GM23338 (cell line): ENCODE results near the gene PAQR9. TPM values are rescaled to one million over a fixed set of nuclear protein-coding genes. Genes with fewer than 3 reads are reported as not detected.

ENCODE experiments used
- ATAC-seq: fragments of 200-7000 bp; cut with Tn5 transposase; 3 replicates; pipeline ENCODE4 v1.9.1; 2020
- DNase-seq: peaks from one replicate; pipeline ENCODE4 v3.0.0-alpha.2; 2015; ENCODE audit warnings: low spot score
- H2AFZ ChIP-seq: fragments of 200-600 bp; sonication (generic); 2 replicates; pipeline ENCODE4 v1.8.0; 2016; ENCODE audit warnings: antibody characterized with exemption, mild to moderate bottlenecking, moderate library complexity
- H3F3A ChIP-seq: fragments of 200-600 bp; sonication (generic); replicated peaks from 2 replicates; pipeline ENCODE4 v1.8.0; 2017; ENCODE audit warnings: antibody characterized with exemption, mixed run types, low read depth
- H3K27ac ChIP-seq: fragments of 200-600 bp; sonication (generic); 2 replicates; pipeline ENCODE4 v1.6.1; 2016; ENCODE audit warnings: low read depth
- H3K27me3 ChIP-seq: fragments of 200-600 bp; sonication (generic); 2 replicates; pipeline ENCODE4 v1.8.0; 2016; ENCODE audit warnings: mild to moderate bottlenecking, mixed run types, moderate library complexity; ENCODE audit not compliant: insufficient read depth
- H3K36me3 ChIP-seq: fragments of 200-600 bp; sonication (generic); 2 replicates; pipeline ENCODE4 v1.8.0; 2016; ENCODE audit warnings: mild to moderate bottlenecking; ENCODE audit not compliant: insufficient read depth
- H3K4me1 ChIP-seq: fragments of 200-600 bp; sonication (generic); 2 replicates; pipeline ENCODE4 v1.8.0; 2016; ENCODE audit warnings: mild to moderate bottlenecking, moderate library complexity; ENCODE audit not compliant: insufficient read depth
- H3K4me2 ChIP-seq: fragments of 200-600 bp; sonication (generic); 2 replicates; pipeline ENCODE4 v1.7.1; 2017; ENCODE audit warnings: mixed run types
- H3K4me3 ChIP-seq: fragments of 200-600 bp; sonication (generic); 2 replicates; pipeline ENCODE4 v1.6.1; 2016; ENCODE audit warnings: mixed run types
- H3K79me2 ChIP-seq: fragments of 200-600 bp; sonication (generic); replicated peaks from 2 replicates; pipeline ENCODE4 v1.8.0; 2017; ENCODE audit warnings: mild to moderate bottlenecking; ENCODE audit not compliant: insufficient read depth
- H3K9me2 ChIP-seq: fragments of 200-600 bp; sonication (generic); 2 replicates; pipeline ENCODE4 v1.8.0; 2017; ENCODE audit not compliant: insufficient read depth
- H4K20me1 ChIP-seq: fragments of 200-600 bp; sonication (generic); replicated peaks from 2 replicates; pipeline ENCODE4 v1.8.0; 2017; ENCODE audit warnings: mild to moderate bottlenecking; ENCODE audit not compliant: insufficient read depth
- H3K27ac Mint-ChIP-seq: 2 replicates; pipeline ENCODE4 v1.8.0; 2020; ENCODE audit warnings: inconsistent platforms, mild to moderate bottlenecking, moderate library complexity, mixed read lengths
- H3K27me3 Mint-ChIP-seq: 3 replicates; pipeline ENCODE4 v1.8.0; 2022; ENCODE audit warnings: low read depth, mild to moderate bottlenecking, moderate library complexity, mixed read lengths, inconsistent platforms; ENCODE audit not compliant: insufficient read depth, poor library complexity
- H3K36me3 Mint-ChIP-seq: 3 replicates; pipeline ENCODE4 v1.8.0; 2021; ENCODE audit warnings: low read depth, mild to moderate bottlenecking, inconsistent platforms, moderate library complexity, mixed read lengths
- H3K4me1 Mint-ChIP-seq: 3 replicates; pipeline ENCODE4 v1.8.0; 2020; ENCODE audit warnings: mild to moderate bottlenecking, inconsistent platforms, mixed read lengths
- H3K4me3 Mint-ChIP-seq: 3 replicates; pipeline ENCODE4 v1.8.0; 2021; ENCODE audit warnings: moderate library complexity, mild to moderate bottlenecking, inconsistent platforms, mixed read lengths
- H3K9me3 Mint-ChIP-seq: 3 replicates; pipeline ENCODE4 v1.8.0; 2020; ENCODE audit warnings: moderate library complexity, mild to moderate bottlenecking, inconsistent platforms, mixed read lengths
- CREB1 ChIP-seq: fragments of 250-450 bp; sonication (Bioruptor Pico); IDR thresholded peaks from 2 replicates; pipeline ENCODE4 v1.5.0; 2020; ENCODE audit warnings: low read depth, mild to moderate bottlenecking, moderate library complexity
- EZH2phosphoT487 ChIP-seq: fragments of 200-600 bp; sonication (generic); IDR thresholded peaks from one replicate; pipeline ENCODE4 v1.8.1; 2018; ENCODE audit warnings: antibody characterized with exemption; ENCODE audit not compliant: unreplicated experiment
- JUNB ChIP-seq: IDR thresholded peaks from one replicate; pipeline ENCODE4 v1.6.1; 2016; ENCODE audit warnings: antibody characterized with exemption; ENCODE audit not compliant: unreplicated experiment
- NANOG ChIP-seq: IDR thresholded peaks from 2 replicates; pipeline ENCODE4 v1.6.1; 2016; ENCODE audit warnings: antibody characterized with exemption, borderline replicate concordance
- STAT1 ChIP-seq: IDR thresholded peaks from one replicate; pipeline ENCODE4 v1.6.1; 2016; ENCODE audit warnings: antibody characterized with exemption; ENCODE audit not compliant: unreplicated experiment
- polyA plus RNA-seq: library from polyadenylated mRNA; unstranded; fragments of >200 nt; fragmentation: Nextera tagmentation; extraction: Ambion mirVana; gene quantifications from 2 replicates; pipeline ENCODE4 v1.2.1, GENCODE V29; 2016
- total RNA-seq: library from RNA; depleted of rRNA; stranded (reverse); fragments of >200 nt; shearing (Covaris generic); gene quantifications from 2 replicates; pipeline ENCODE4 v1.2.3, GENCODE V29; 2014
- TF ChIP-seq, protein P1 (sequence below): fragments of 250-450 bp; sonication (Bioruptor Pico); IDR thresholded peaks from 2 replicates; pipeline ENCODE4 v1.5.0; 2020; ENCODE audit warnings: mild to moderate bottlenecking, moderate library complexity
- TF ChIP-seq, protein P2 (sequence below), 2 experiments: fragments of 200-600 bp in 1 of 2; sonication (generic) in 1 of 2; conservative IDR thresholded peaks; 2 replicates each; pipeline versions ENCODE4 v1.5.1 to v1.6.1; 2016 to 2017; ENCODE audit warnings: antibody characterized with exemption in 2 of 2, low read depth in 2 of 2, mild to moderate bottlenecking in 2 of 2, moderate library complexity in 1 of 2
- TF ChIP-seq, protein P3 (sequence below): IDR thresholded peaks from one replicate; pipeline ENCODE4 v1.6.1; 2018; ENCODE audit warnings: antibody characterized with exemption; ENCODE audit not compliant: unreplicated experiment

Gene PAQR9
- total and polyA plus RNA-seq, 2 experiments from 2014 or later = 2.0 to 2.3 TPM

DNA sequence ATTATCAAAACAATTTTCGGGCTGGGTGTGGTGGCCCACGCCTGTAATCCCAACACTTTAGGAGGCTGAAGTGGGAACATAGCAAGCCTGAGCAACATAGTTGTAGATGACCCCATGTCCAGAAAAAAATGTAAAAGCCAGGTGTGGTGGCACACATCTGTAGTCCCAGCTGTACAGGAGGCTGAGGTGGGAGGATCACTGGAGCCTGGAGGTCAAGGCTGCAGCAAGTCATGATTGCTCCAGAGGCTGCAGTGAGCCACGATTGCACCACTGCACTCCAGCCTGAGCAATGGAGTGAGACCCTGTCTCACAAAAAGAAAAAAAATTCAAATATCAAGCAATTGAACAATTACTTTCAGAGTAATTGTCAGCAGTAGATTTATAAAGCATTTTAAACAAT, 8.0 kb upstream of the PAQR9 start:
- no peak for TF ChIP-seq STAT1
- TF ChIP-seq, protein P1, sequence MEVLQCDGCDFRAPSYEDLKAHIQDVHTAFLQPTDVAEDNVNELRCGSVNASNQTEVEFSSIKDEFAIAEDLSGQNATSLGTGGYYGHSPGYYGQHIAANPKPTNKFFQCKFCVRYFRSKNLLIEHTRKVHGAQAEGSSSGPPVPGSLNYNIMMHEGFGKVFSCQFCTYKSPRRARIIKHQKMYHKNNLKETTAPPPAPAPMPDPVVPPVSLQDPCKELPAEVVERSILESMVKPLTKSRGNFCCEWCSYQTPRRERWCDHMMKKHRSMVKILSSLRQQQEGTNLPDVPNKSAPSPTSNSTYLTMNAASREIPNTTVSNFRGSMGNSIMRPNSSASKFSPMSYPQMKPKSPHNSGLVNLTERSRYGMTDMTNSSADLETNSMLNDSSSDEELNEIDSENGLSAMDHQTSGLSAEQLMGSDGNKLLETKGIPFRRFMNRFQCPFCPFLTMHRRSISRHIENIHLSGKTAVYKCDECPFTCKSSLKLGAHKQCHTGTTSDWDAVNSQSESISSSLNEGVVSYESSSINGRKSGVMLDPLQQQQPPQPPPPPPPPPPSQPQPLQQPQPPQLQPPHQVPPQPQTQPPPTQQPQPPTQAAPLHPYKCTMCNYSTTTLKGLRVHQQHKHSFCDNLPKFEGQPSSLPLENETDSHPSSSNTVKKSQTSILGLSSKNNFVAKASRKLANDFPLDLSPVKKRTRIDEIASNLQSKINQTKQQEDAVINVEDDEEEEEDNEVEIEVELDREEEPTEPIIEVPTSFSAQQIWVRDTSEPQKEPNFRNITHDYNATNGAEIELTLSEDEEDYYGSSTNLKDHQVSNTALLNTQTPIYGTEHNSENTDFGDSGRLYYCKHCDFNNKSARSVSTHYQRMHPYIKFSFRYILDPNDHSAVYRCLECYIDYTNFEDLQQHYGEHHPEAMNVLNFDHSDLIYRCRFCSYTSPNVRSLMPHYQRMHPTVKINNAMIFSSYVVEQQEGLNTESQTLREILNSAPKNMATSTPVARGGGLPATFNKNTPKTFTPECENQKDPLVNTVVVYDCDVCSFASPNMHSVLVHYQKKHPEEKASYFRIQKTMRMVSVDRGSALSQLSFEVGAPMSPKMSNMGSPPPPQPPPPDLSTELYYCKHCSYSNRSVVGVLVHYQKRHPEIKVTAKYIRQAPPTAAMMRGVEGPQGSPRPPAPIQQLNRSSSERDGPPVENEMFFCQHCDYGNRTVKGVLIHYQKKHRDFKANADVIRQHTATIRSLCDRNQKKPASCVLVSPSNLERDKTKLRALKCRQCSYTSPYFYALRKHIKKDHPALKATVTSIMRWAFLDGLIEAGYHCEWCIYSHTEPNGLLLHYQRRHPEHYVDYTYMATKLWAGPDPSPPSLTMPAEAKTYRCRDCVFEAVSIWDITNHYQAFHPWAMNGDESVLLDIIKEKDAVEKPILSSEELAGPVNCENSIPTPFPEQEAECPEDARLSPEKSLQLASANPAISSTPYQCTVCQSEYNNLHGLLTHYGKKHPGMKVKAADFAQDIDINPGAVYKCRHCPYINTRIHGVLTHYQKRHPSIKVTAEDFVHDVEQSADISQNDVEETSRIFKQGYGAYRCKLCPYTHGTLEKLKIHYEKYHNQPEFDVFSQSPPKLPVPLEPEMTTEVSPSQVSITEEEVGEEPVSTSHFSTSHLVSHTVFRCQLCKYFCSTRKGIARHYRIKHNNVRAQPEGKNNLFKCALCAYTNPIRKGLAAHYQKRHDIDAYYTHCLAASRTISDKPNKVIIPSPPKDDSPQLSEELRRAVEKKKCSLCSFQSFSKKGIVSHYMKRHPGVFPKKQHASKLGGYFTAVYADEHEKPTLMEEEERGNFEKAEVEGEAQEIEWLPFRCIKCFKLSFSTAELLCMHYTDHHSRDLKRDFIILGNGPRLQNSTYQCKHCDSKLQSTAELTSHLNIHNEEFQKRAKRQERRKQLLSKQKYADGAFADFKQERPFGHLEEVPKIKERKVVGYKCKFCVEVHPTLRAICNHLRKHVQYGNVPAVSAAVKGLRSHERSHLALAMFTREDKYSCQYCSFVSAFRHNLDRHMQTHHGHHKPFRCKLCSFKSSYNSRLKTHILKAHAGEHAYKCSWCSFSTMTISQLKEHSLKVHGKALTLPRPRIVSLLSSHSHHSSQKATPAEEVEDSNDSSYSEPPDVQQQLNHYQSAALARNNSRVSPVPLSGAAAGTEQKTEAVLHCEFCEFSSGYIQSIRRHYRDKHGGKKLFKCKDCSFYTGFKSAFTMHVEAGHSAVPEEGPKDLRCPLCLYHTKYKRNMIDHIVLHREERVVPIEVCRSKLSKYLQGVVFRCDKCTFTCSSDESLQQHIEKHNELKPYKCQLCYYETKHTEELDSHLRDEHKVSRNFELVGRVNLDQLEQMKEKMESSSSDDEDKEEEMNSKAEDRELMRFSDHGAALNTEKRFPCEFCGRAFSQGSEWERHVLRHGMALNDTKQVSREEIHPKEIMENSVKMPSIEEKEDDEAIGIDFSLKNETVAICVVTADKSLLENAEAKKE (CRISPR knock-in tag) = no peak
- no peak for TF ChIP-seq CREB1 (CRISPR knock-in tag)
- TF ChIP-seq, protein P2, sequence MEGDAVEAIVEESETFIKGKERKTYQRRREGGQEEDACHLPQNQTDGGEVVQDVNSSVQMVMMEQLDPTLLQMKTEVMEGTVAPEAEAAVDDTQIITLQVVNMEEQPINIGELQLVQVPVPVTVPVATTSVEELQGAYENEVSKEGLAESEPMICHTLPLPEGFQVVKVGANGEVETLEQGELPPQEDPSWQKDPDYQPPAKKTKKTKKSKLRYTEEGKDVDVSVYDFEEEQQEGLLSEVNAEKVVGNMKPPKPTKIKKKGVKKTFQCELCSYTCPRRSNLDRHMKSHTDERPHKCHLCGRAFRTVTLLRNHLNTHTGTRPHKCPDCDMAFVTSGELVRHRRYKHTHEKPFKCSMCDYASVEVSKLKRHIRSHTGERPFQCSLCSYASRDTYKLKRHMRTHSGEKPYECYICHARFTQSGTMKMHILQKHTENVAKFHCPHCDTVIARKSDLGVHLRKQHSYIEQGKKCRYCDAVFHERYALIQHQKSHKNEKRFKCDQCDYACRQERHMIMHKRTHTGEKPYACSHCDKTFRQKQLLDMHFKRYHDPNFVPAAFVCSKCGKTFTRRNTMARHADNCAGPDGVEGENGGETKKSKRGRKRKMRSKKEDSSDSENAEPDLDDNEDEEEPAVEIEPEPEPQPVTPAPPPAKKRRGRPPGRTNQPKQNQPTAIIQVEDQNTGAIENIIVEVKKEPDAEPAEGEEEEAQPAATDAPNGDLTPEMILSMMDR (conservative IDR thresholded peaks at IDR 0.05; ENCODE audit: low read depth in 2 of 2) = no peak
- no peak for TF ChIP-seq JUNB
- TF ChIP-seq, protein P3, sequence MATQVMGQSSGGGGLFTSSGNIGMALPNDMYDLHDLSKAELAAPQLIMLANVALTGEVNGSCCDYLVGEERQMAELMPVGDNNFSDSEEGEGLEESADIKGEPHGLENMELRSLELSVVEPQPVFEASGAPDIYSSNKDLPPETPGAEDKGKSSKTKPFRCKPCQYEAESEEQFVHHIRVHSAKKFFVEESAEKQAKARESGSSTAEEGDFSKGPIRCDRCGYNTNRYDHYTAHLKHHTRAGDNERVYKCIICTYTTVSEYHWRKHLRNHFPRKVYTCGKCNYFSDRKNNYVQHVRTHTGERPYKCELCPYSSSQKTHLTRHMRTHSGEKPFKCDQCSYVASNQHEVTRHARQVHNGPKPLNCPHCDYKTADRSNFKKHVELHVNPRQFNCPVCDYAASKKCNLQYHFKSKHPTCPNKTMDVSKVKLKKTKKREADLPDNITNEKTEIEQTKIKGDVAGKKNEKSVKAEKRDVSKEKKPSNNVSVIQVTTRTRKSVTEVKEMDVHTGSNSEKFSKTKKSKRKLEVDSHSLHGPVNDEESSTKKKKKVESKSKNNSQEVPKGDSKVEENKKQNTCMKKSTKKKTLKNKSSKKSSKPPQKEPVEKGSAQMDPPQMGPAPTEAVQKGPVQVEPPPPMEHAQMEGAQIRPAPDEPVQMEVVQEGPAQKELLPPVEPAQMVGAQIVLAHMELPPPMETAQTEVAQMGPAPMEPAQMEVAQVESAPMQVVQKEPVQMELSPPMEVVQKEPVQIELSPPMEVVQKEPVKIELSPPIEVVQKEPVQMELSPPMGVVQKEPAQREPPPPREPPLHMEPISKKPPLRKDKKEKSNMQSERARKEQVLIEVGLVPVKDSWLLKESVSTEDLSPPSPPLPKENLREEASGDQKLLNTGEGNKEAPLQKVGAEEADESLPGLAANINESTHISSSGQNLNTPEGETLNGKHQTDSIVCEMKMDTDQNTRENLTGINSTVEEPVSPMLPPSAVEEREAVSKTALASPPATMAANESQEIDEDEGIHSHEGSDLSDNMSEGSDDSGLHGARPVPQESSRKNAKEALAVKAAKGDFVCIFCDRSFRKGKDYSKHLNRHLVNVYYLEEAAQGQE = no peak
- no peak for TF ChIP-seq NANOG
- TF ChIP-seq EZH2phosphoT487 = no peak
- Histone ChIP-seq H3K4me2 (no peak overlapping the region), H3K9me2 (no peaks in the 10 kb centered on the region), H3K27ac (no peak overlapping the region), H2AFZ (no peak overlapping the region), H4K20me1 (no peaks in the 10 kb centered on the region), H3K4me3 (no peak overlapping the region), H3F3A (no peaks in the 10 kb centered on the region), H3K27me3 (no peaks in the 10 kb centered on the region), H3K36me3 (no peaks in the 10 kb centered on the region), H3K79me2 (no peaks in the 10 kb centered on the region), H3K4me1 (no peaks in the 10 kb centered on the region)
- DNase-seq (no peak), ATAC-seq (no peak)
- Mint-ChIP-seq H3K9me3 (no peaks in the 10 kb centered on the region), H3K36me3 (no peaks in the 10 kb centered on the region), H3K4me3 (no peak overlapping the region), H3K27me3 (peaks cover 5% of the 10 kb centered on the region), H3K27ac (no peak overlapping the region), H3K4me1 (peaks cover 4% of the 10 kb centered on the region; the same call in 1 of the 3 replicates)
